Immature natural killer cell (primary cell): Measurements from ENCODE around the gene MMP8. TPM values are rescaled to one million over a fixed set of nuclear protein-coding genes. Genes with fewer than 3 reads are reported as not detected.

Source experiments
- DNase-seq, 3 donors: peaks; one replicate each; pipeline ENCODE4 v3.0.0; 2022; ENCODE audit warnings: mixed read lengths in 1 of 3
- H3K27ac Mint-ChIP-seq, 6 donors: one replicate each; pipeline ENCODE4 v1.8.0; 2020; ENCODE audit warnings: mixed read lengths in 6 of 6, mild to moderate bottlenecking in 5 of 6, inconsistent platforms in 4 of 6, moderate library complexity in 3 of 6
- H3K27me3 Mint-ChIP-seq, 3 donors: one replicate each; pipeline ENCODE4 v1.8.0; 2020 to 2021; ENCODE audit warnings: low read depth in 3 of 3, mild to moderate bottlenecking in 3 of 3, mixed read lengths in 3 of 3, moderate library complexity in 3 of 3, inconsistent platforms in 1 of 3
- H3K36me3 Mint-ChIP-seq, 3 donors: one replicate each; pipeline ENCODE4 v1.8.0; 2020; ENCODE audit warnings: mixed read lengths in 3 of 3, inconsistent platforms in 2 of 3, mild to moderate bottlenecking in 2 of 3
- H3K4me1 Mint-ChIP-seq, 2 donors: one replicate each; pipeline ENCODE4 v1.8.0; 2020; ENCODE audit warnings: inconsistent platforms in 2 of 2, mild to moderate bottlenecking in 2 of 2, mixed read lengths in 2 of 2, moderate library complexity in 1 of 2
- H3K4me3 Mint-ChIP-seq, 5 donors: one replicate each; pipeline ENCODE4 v1.8.0; 2020; ENCODE audit warnings: mild to moderate bottlenecking in 5 of 5, mixed read lengths in 5 of 5, inconsistent platforms in 3 of 5, moderate library complexity in 3 of 5
- H3K9me3 Mint-ChIP-seq, 6 donors: one replicate each; pipeline ENCODE4 v1.8.0; 2020; ENCODE audit warnings: mild to moderate bottlenecking in 6 of 6, mixed read lengths in 6 of 6, inconsistent platforms in 4 of 6, moderate library complexity in 3 of 6
- polyA plus RNA-seq, 3 donors: library from polyadenylated mRNA; unstranded; fragments of 300-500 nt; fragmentation: Illumina TruSeq; gene quantifications; one replicate each; pipeline ENCODE4 v1.2.3, GENCODE V29; 2021

MMP8 gene
- polyA plus RNA-seq = not detected

- Mint-ChIP-seq H3K27ac (no peak within 1 kb of the TSS), H3K4me1 (no peaks in the 10 kb centered on the region), H3K4me3 (no peak within 1 kb of the TSS), H3K36me3 (no peaks in the 10 kb centered on the region), H3K27me3 (peaks cover 0 to 2% (median 1%) of the 10 kb centered on the region in 3 donors), H3K9me3 (peaks cover 0 to 8% (median 0%) of the 10 kb centered on the region in 6 donors)
- no peak for DNase-seq
Observed at GRCh38 chr11:102724904-102725500, at the start of gene MMP8. Gene MMP8, minus strand, starts transcription at chr11:102724954. Its CDS starts 99 bp downstream, at chr11:102724855.

- no peak overlapping the region for H3K27ac Mint-ChIP-seq
- peaks cover 2 to 5% (median 3%) of the 10 kb centered on the region in 3 donors for H3K27me3 Mint-ChIP-seq
- no peak for DNase-seq
- no peak overlapping the region for H3K4me3 Mint-ChIP-seq
- no peaks in the 10 kb centered on the region for H3K4me1 Mint-ChIP-seq
- no peaks in the 10 kb centered on the region for H3K9me3 Mint-ChIP-seq
- no peaks in the 10 kb centered on the region for H3K36me3 Mint-ChIP-seq
Observed at GRCh38 chr11:102773386-102773785, 48.6 kb upstream of the MMP8 start.

- no peak overlapping the region for H3K4me3 Mint-ChIP-seq
Observed at GRCh38 chr11:102771351-102771750, 46.6 kb upstream of the MMP8 start.

GRCh38 chr11:102770191-102770590 lies 45.4 kb upstream of the MMP8 start:
- no peak for DNase-seq
- Mint-ChIP-seq H3K4me1 (no peaks in the 10 kb centered on the region), H3K27me3 (peaks cover 2 to 5% (median 3%) of the 10 kb centered on the region in 3 donors), H3K9me3 (no peaks in the 10 kb centered on the region), H3K4me3 (no peak overlapping the region), H3K36me3 (no peaks in the 10 kb centered on the region), H3K27ac (no peak overlapping the region)

More at GRCh38 chr11:102771351-102771750, 46.6 kb upstream of the MMP8 start:
- H3K27ac Mint-ChIP-seq = no peak overlapping the region
- peaks cover 2 to 5% (median 3%) of the 10 kb centered on the region in 3 donors for H3K27me3 Mint-ChIP-seq
- no peak for DNase-seq
- H3K36me3 Mint-ChIP-seq = no peaks in the 10 kb centered on the region
- no peaks in the 10 kb centered on the region for H3K4me1 Mint-ChIP-seq
- no peaks in the 10 kb centered on the region for H3K9me3 Mint-ChIP-seq

- H3K27me3 Mint-ChIP-seq = peaks cover 2 to 5% (median 3%) of the 10 kb centered on the region in 3 donors
- H3K4me3 Mint-ChIP-seq = no peak overlapping the region
- H3K27ac Mint-ChIP-seq = no peak overlapping the region
- DNase-seq = no peak
- H3K36me3 Mint-ChIP-seq = no peaks in the 10 kb centered on the region
- H3K4me1 Mint-ChIP-seq = no peaks in the 10 kb centered on the region
- H3K9me3 Mint-ChIP-seq = no peaks in the 10 kb centered on the region
Observed at GRCh38 chr11:102767800-102768199, 43.0 kb upstream of the MMP8 start.

GRCh38 chr11:102763440-102763839 lies 38.7 kb upstream of the MMP8 start:
- H3K9me3 Mint-ChIP-seq = peaks cover 0 to 3% (median 0%) of the 10 kb centered on the region in 6 donors
- H3K27me3 Mint-ChIP-seq = no peaks in the 10 kb centered on the region
- H3K4me3 Mint-ChIP-seq = no peak overlapping the region
- no peak overlapping the region for H3K27ac Mint-ChIP-seq
- no peaks in the 10 kb centered on the region for H3K36me3 Mint-ChIP-seq
- no peaks in the 10 kb centered on the region for H3K4me1 Mint-ChIP-seq
- DNase-seq = no peak

GRCh38 chr11:102762361-102762767 lies 37.6 kb upstream of the MMP8 start:
- Mint-ChIP-seq H3K4me3 (no peak overlapping the region), H3K9me3 (peaks cover 0 to 3% (median 0%) of the 10 kb centered on the region in 6 donors), H3K4me1 (no peaks in the 10 kb centered on the region), H3K27ac (no peak overlapping the region), H3K36me3 (no peaks in the 10 kb centered on the region), H3K27me3 (no peaks in the 10 kb centered on the region)
- DNase-seq = no peak

GRCh38 chr11:102761646-102762238 lies 37.0 kb upstream of the MMP8 start:
- H3K4me1 Mint-ChIP-seq = no peaks in the 10 kb centered on the region
- H3K9me3 Mint-ChIP-seq = peaks cover 0 to 8% (median 0%) of the 10 kb centered on the region in 6 donors
- H3K4me3 Mint-ChIP-seq = no peak overlapping the region
- H3K27ac Mint-ChIP-seq = no peak overlapping the region
- H3K27me3 Mint-ChIP-seq = peaks cover 0 to 4% (median 0%) of the 10 kb centered on the region in 3 donors
- DNase-seq = no peak
- H3K36me3 Mint-ChIP-seq = no peaks in the 10 kb centered on the region

GRCh38 chr11:102760344-102761035 lies 35.7 kb upstream of the MMP8 start:
- Mint-ChIP-seq H3K9me3 (peaks cover 0 to 15% (median 0%) of the 10 kb centered on the region in 6 donors), H3K36me3 (no peaks in the 10 kb centered on the region), H3K27me3 (peaks cover 0 to 6% (median 0%) of the 10 kb centered on the region in 3 donors), H3K27ac (no peak overlapping the region), H3K4me1 (no peaks in the 10 kb centered on the region), H3K4me3 (no peak overlapping the region)
- no peak for DNase-seq

- peaks cover 0 to 6% (median 0%) of the 10 kb centered on the region in 3 donors for H3K27me3 Mint-ChIP-seq
- no peak overlapping the region for H3K4me3 Mint-ChIP-seq
- H3K4me1 Mint-ChIP-seq = no peaks in the 10 kb centered on the region
Observed at GRCh38 chr11:102757823-102758549, 33.2 kb upstream of the MMP8 start.

GRCh38 chr11:102753267-102753666 lies 28.5 kb upstream of the MMP8 start:
- Mint-ChIP-seq H3K36me3 (no peaks in the 10 kb centered on the region), H3K27me3 (peaks cover 0 to 7% (median 1%) of the 10 kb centered on the region in 3 donors), H3K4me3 (no peak overlapping the region)

More at GRCh38 chr11:102757823-102758549, 33.2 kb upstream of the MMP8 start:
- Mint-ChIP-seq H3K27ac (no peak overlapping the region), H3K9me3 (peaks cover 0 to 19% (median 1%) of the 10 kb centered on the region in 6 donors), H3K36me3 (no peaks in the 10 kb centered on the region)
- DNase-seq = no peak

GRCh38 chr11:102751673-102752072 lies 26.9 kb upstream of the MMP8 start:
- Mint-ChIP-seq H3K9me3 (peaks cover 0 to 15% (median 4%) of the 10 kb centered on the region in 6 donors), H3K36me3 (no peaks in the 10 kb centered on the region), H3K4me3 (no peak overlapping the region), H3K27ac (no peak overlapping the region), H3K4me1 (no peaks in the 10 kb centered on the region), H3K27me3 (peaks cover 0 to 4% (median 1%) of the 10 kb centered on the region in 3 donors)
- no peak for DNase-seq

More at GRCh38 chr11:102753267-102753666, 28.5 kb upstream of the MMP8 start:
- peaks cover 0 to 17% (median 1%) of the 10 kb centered on the region in 6 donors for H3K9me3 Mint-ChIP-seq
- no peak overlapping the region for H3K27ac Mint-ChIP-seq
- no peaks in the 10 kb centered on the region for H3K4me1 Mint-ChIP-seq
- DNase-seq = no peak

GRCh38 chr11:102749101-102749722 lies 24.5 kb upstream of the MMP8 start:
- Mint-ChIP-seq H3K9me3 (peaks cover 0 to 9% (median 3%) of the 10 kb centered on the region in 6 donors), H3K4me3 (no peak overlapping the region), H3K27ac (no peak overlapping the region), H3K4me1 (no peaks in the 10 kb centered on the region), H3K27me3 (peaks cover 0 to 2% (median 1%) of the 10 kb centered on the region in 3 donors), H3K36me3 (no peaks in the 10 kb centered on the region)
- no peak for DNase-seq
